Neutrophil (primary cell): ENCODE measurements around the gene ROR2.

Experiments used
- H3K27ac ChIP-seq: fragments of 200-600 bp; sonication (generic); 2 replicates; pipeline ENCODE4 v1.5.1; 2016; ENCODE audit warnings: mild to moderate bottlenecking, moderate library complexity
- H3K27me3 ChIP-seq: fragments of 200-600 bp; sonication (generic); 2 replicates; pipeline ENCODE4 v1.6.0; 2016; ENCODE audit warnings: mild to moderate bottlenecking
- H3K36me3 ChIP-seq: fragments of 200-600 bp; sonication (generic); 2 replicates; pipeline ENCODE4 v1.5.1; 2017
- H3K4me1 ChIP-seq, 2 experiments: fragments of 200-600 bp in 1 of 2; sonication (generic) in 1 of 2; 1 replicate in 1 of 2; 2 replicates in 1 of 2; pipeline versions ENCODE4 v1.5.1 to v1.6.1; 2013 to 2016; ENCODE audit warnings: low read depth in 1 of 2, low read length in 1 of 2, mild to moderate bottlenecking in 1 of 2, moderate library complexity in 1 of 2; ENCODE audit not compliant: control insufficient read depth in 1 of 2, insufficient read depth in 1 of 2
- H3K4me3 ChIP-seq, 2 experiments: fragments of 200-600 bp in 1 of 2; sonication (generic) in 1 of 2; 1 replicate in 1 of 2; 2 replicates in 1 of 2; pipeline ENCODE4 v1.5.1; 2013 to 2016; ENCODE audit warnings: low read depth in 1 of 2, low read length in 1 of 2, mild to moderate bottlenecking in 1 of 2, moderate library complexity in 1 of 2
- H3K9me3 ChIP-seq: fragments of 200-600 bp; sonication (generic); 2 replicates; pipeline ENCODE4 v1.5.1; 2016
- CTCF ChIP-seq: fragments of 200-600 bp; sonication (generic); IDR thresholded peaks from 2 replicates; pipeline ENCODE4 v1.5.1; 2016; ENCODE audit warnings: antibody characterized with exemption

Gene ROR2

GRCh38 chr9:91727972-91728371, 222.1 kb downstream of the ROR2 start:
- H3K4me3 ChIP-seq: no peak overlapping the region
- TF ChIP-seq CTCF: no peak

DNA sequence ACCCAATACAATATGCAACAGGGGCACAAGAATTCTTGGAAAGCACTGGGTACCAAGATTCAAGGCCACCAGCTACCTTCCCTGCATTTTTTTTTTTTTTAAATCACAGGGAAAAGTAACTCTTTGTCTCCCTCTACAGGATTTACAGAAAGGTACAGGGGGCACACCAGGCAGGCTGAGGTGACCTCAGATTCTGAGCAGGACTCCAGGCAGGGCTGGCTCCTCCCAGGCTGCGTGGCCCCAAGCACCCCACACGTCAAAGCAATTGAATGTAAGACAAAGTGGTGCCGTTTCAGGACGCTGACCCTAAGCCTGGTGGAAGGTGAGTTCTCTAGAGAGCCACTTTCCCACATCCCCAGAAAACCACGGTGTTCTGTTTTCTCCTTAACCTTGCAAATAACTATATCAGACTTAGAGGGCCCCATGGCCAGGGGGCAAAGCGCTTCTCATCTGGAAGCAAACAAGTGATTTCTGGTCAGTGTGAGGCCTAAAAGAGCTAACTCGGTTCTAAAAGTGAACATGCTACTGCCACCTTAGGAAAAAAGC, 222.6 kb downstream of the ROR2 start:
- Histone ChIP-seq H3K9me3 (no peaks in the 10 kb centered on the region), H3K36me3 (no peaks in the 10 kb centered on the region), H3K4me3 (no peak overlapping the region), H3K27ac (no peak overlapping the region), H3K4me1 (no peaks in the 10 kb centered on the region), H3K27me3 (peaks cover under 1% of the 10 kb centered on the region)
- no peak for TF ChIP-seq CTCF

More at GRCh38 chr9:91727972-91728371, 222.1 kb downstream of the ROR2 start:
- no peaks in the 10 kb centered on the region for H3K4me1 ChIP-seq
- H3K9me3 ChIP-seq: no peaks in the 10 kb centered on the region
- no peak overlapping the region for H3K27ac ChIP-seq
- H3K27me3 ChIP-seq: no peaks in the 10 kb centered on the region
- H3K36me3 ChIP-seq: no peaks in the 10 kb centered on the region

DNA sequence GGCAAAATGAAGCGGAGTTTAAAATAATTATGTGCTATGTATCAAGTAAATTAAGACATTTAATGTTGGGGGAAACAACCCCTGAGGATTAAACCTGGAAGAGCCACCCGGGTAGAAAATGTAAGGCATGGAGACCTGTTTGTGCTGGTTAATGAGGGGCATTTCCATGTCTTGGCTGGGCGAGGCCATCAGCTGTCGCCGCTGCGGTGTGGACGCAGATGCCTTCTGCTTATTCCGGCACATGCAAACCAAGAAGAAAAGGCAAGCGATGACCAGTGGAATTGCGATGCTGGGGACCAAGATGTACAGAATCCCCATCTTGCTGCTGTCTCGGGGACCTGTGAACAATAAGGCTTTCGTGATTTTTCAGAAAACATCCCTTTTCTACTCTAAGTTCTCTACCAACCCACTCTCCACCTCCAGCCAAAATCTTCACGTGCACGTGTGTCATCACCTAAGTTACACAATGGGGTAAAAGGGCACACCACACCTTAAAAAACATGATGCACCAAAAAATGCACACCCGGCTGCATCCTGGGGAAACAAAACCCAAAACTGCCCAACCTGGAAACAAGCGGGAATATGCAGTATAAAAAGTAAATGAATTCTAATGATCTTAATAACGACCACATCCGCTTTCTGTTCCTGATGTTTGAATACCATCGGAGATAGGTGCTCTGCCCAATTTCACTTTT, 223.5 kb downstream of the ROR2 start:
- H3K4me3 ChIP-seq: no peak overlapping the region
- H3K9me3 ChIP-seq: no peaks in the 10 kb centered on the region
- H3K27me3 ChIP-seq: peaks cover 7% of the 10 kb centered on the region
- no peaks in the 10 kb centered on the region for H3K36me3 ChIP-seq
- no peak for TF ChIP-seq CTCF
- H3K4me1 ChIP-seq: no peaks in the 10 kb centered on the region
- H3K27ac ChIP-seq: no peak overlapping the region

- Histone ChIP-seq H3K9me3 (no peaks in the 10 kb centered on the region), H3K4me3 (no peak overlapping the region), H3K4me1 (peaks cover 0 to 8% of the 10 kb centered on the region in 2 experiments), H3K36me3 (no peaks in the 10 kb centered on the region), H3K27me3 (peaks cover 15% of the 10 kb centered on the region), H3K27ac (no peak overlapping the region)
- no peak for TF ChIP-seq CTCF
Observed at GRCh38 chr9:91725651-91726050, 224.4 kb downstream of the ROR2 start.

GRCh38 chr9:91724609-91725505, 225.2 kb downstream of the ROR2 start:
- Histone ChIP-seq H3K27ac (no peak overlapping the region), H3K36me3 (no peaks in the 10 kb centered on the region), H3K9me3 (no peaks in the 10 kb centered on the region), H3K27me3 (peaks cover 23% of the 10 kb centered on the region), H3K4me3 (no peak overlapping the region), H3K4me1 (peaks cover 0 to 10% of the 10 kb centered on the region in 2 experiments)
- no peak for TF ChIP-seq CTCF
